Measurements from ENCODE around the gene NRXN2.

NRXN2 gene

GRCh38 chr11:64696045-64696444 is 27.0 kb downstream of the NRXN2 start:
- Histone ChIP-seq H3K4me2 (peak overlapping the region; percentile 96), H3K27ac (peak overlapping the region; percentile 78), H4K20me1 (no peaks in the 10 kb centered on the region), H3K9ac (no peak overlapping the region; the same call in 1 of the 2 replicates), H3K4me3 (no peak overlapping the region), H3K4me1 (peaks cover 61% of the 10 kb centered on the region), H3K27me3 (no peaks in the 10 kb centered on the region), H3K36me3 (no peaks in the 10 kb centered on the region), H3K9me3 (no peaks in the 10 kb centered on the region)
- TF ChIP-seq Cebpa-rat (IDR thresholded peaks at IDR 0.05), result no peak

- peak overlapping the region; percentile 78 for H3K27ac ChIP-seq
- H3K4me2 ChIP-seq, result peak overlapping the region; percentile 96
These were observed 27.4 kb downstream of the NRXN2 start for GRCh38 chr11:64695548-64695947.

GRCh38 chr11:64694821-64695365 is 28.1 kb downstream of the NRXN2 start:
- H3K27me3 ChIP-seq, result no peaks in the 10 kb centered on the region

More at GRCh38 chr11:64695548-64695947, 27.4 kb downstream of the NRXN2 start:
- no peaks in the 10 kb centered on the region for H3K27me3 ChIP-seq
- peak overlapping the region; percentile 39; the same call in 1 of the 2 replicates for H3K4me3 ChIP-seq
- H3K36me3 ChIP-seq, result no peaks in the 10 kb centered on the region
- no peak overlapping the region; the same call in 1 of the 2 replicates for H3K9ac ChIP-seq
- H3K9me3 ChIP-seq, result no peaks in the 10 kb centered on the region
- H3K4me1 ChIP-seq, result peaks cover 66% of the 10 kb centered on the region
- no peak for TF ChIP-seq Cebpa-rat (IDR thresholded peaks at IDR 0.05)
- no peaks in the 10 kb centered on the region for H4K20me1 ChIP-seq

DNA sequence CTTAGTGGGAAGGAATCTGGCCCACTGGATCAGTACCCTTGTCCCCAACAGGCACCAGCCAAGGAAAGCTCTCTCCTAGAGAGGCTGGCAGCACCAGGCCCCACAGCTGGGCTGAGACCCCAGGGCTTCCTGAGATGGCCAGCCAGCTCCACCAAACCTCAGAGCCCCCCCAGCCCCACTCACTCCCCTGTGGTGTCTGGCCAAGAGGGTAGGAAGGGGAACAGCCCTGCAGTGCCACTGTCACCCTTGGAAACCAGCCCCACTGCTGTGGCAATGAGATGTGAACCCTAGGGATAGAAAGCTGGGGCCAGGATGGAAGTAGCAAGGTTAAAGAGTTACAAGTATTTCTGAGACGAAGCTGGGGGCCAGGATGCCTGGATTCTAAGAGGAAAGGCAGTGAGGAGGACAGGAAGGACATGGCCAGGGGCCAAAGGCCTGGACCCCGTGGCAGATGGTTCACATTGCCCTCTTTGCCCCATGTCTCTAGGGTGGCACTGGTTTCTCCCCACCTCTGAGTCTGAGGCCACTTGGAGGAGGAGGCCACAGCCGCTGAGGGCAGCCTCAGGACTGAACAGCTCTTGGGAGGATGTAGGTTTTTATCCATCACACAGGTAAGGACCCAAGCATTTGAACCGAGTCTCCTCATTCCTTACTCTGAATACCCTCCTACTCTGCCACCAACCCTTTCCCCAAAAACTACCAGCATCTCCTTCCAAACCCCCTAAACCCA is 28.8 kb downstream of the NRXN2 start:
- peak overlapping the region; percentile 78 for H3K27ac ChIP-seq
- peak overlapping the region; percentile 96 for H3K4me2 ChIP-seq
- peaks cover 80% of the 10 kb centered on the region for H3K4me1 ChIP-seq
- no peak for TF ChIP-seq Cebpa-rat (IDR thresholded peaks at IDR 0.05)
- H4K20me1 ChIP-seq, result no peaks in the 10 kb centered on the region
- no peaks in the 10 kb centered on the region for H3K27me3 ChIP-seq
- peak overlapping the region; percentile 75 for H3K9ac ChIP-seq
- peak overlapping the region; percentile 47 for H3K4me3 ChIP-seq
- H3K36me3 ChIP-seq, result no peaks in the 10 kb centered on the region
- H3K9me3 ChIP-seq, result no peaks in the 10 kb centered on the region

More at GRCh38 chr11:64694821-64695365, 28.1 kb downstream of the NRXN2 start:
- no peaks in the 10 kb centered on the region for H4K20me1 ChIP-seq
- H3K27ac ChIP-seq, result peak overlapping the region; percentile 78
- no peaks in the 10 kb centered on the region for H3K9me3 ChIP-seq
- H3K9ac ChIP-seq, result peak overlapping the region; percentile 75
- H3K4me2 ChIP-seq, result peak overlapping the region; percentile 96
- no peaks in the 10 kb centered on the region for H3K36me3 ChIP-seq
- peaks cover 73% of the 10 kb centered on the region for H3K4me1 ChIP-seq
- peak overlapping the region; percentile 47 for H3K4me3 ChIP-seq
- TF ChIP-seq Cebpa-rat (IDR thresholded peaks at IDR 0.05), result no peak

- Histone ChIP-seq H3K4me2 (peak overlapping the region; percentile 96), H3K36me3 (no peaks in the 10 kb centered on the region), H3K27me3 (no peaks in the 10 kb centered on the region), H3K27ac (peak overlapping the region; percentile 78), H3K9me3 (no peaks in the 10 kb centered on the region), H3K4me1 (peaks cover 90% of the 10 kb centered on the region), H3K4me3 (peak overlapping the region; percentile 47), H4K20me1 (no peaks in the 10 kb centered on the region), H3K9ac (peak overlapping the region; percentile 75)
- no peak for TF ChIP-seq Cebpa-rat (IDR thresholded peaks at IDR 0.05)
These were observed 30.1 kb downstream of the NRXN2 start for GRCh38 chr11:64692764-64693331.

DNA sequence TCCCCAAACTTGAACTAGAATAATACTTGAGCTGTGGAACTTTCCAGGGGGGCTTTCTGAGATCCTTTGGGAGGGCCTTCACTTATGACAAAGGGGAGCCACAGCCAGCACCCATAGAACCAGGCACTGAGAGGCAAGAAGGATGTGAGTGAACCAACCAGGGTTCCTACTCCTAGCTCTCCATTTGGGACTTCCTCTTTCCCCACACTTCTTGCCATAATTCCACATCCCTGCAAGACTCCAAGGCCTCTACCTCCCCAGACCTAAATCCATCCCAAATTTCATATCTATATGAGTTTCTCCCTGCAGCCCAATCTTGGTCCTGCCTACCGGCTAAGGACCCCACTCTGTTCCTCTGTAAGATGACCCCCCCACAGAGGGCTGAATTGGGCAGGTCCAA is 31.5 kb downstream of the NRXN2 start:
- no peaks in the 10 kb centered on the region for H4K20me1 ChIP-seq
- H3K4me3 ChIP-seq, result no peak overlapping the region
- peak overlapping the region; percentile 96 for H3K4me2 ChIP-seq
- TF ChIP-seq Cebpa-rat (IDR thresholded peaks at IDR 0.05), result no peak
- no peaks in the 10 kb centered on the region for H3K27me3 ChIP-seq
- peak overlapping the region; percentile 86 for H3K27ac ChIP-seq
- no peaks in the 10 kb centered on the region for H3K9me3 ChIP-seq
- no peak overlapping the region for H3K9ac ChIP-seq
- H3K36me3 ChIP-seq, result no peaks in the 10 kb centered on the region
- peaks cover 97% of the 10 kb centered on the region for H3K4me1 ChIP-seq

GRCh38 chr11:64690235-64690634 is 32.8 kb downstream of the NRXN2 start:
- H3K27ac ChIP-seq, result peak overlapping the region; percentile 86
- H3K9me3 ChIP-seq, result no peaks in the 10 kb centered on the region
- no peaks in the 10 kb centered on the region for H4K20me1 ChIP-seq
- H3K4me3 ChIP-seq, result peak overlapping the region; percentile 49
- no peaks in the 10 kb centered on the region for H3K27me3 ChIP-seq
- no peaks in the 10 kb centered on the region for H3K36me3 ChIP-seq
- peaks cover 92% of the 10 kb centered on the region for H3K4me1 ChIP-seq
- H3K4me2 ChIP-seq, result peak overlapping the region; percentile 96
- peak overlapping the region; percentile 74 for H3K9ac ChIP-seq
- no peak for TF ChIP-seq Cebpa-rat (IDR thresholded peaks at IDR 0.05)

- Histone ChIP-seq H3K27ac (peak overlapping the region; percentile 86), H4K20me1 (no peaks in the 10 kb centered on the region), H3K4me2 (peak overlapping the region; percentile 96), H3K27me3 (no peaks in the 10 kb centered on the region), H3K4me1 (peaks cover 75% of the 10 kb centered on the region), H3K36me3 (no peaks in the 10 kb centered on the region), H3K4me3 (peak overlapping the region; percentile 62), H3K9ac (peak overlapping the region; percentile 74), H3K9me3 (no peaks in the 10 kb centered on the region)
- peak; percentile 51; the same call in 1 of the 2 replicates for TF ChIP-seq Cebpa-rat (IDR thresholded peaks at IDR 0.05)
These were observed 34.4 kb downstream of the NRXN2 start for GRCh38 chr11:64688534-64688982.

DNA sequence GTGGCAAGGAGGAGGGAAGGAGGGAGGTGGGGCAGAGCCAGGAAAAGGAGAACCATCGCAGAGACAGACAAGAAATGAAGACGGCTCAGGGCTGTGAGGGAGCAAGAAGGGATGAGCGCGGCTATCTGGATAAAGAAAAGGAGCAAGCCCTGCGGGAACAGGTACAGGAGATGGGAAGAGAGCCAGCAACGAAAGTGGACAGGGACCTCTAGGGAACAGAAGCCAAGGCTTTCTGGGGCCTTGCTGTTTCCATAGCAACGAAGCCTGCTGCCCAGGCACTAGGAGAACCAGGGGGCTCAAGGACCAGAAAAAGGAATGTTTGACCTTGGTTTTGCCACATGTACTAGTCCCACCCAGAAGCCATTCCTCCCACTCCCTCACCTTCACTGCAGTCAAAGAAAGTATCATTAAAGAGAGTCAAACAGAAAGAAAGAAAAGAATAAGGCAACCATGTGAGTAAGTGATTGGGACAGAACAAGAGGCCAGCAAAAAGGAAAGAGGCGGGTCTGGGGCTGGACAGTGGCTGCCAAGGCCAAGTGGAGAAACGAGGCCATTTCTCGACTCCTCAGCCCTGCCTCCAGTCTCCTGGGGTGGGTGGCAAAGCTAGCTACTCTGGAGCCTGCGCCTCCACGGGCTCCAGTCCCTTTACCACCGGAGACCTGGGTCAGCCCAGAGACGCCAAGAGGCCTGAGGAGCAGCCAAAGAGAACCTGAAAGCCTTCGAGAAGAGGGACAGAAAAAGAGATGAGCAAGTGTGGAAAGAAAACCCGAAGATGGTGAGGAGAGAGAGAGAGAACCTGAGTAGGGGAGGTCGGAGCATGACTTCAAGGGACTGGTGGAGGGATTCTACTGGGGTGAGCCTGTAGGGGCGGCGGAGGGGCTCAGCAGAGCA is 35.1 kb downstream of the NRXN2 start:
- Histone ChIP-seq H4K20me1 (no peaks in the 10 kb centered on the region), H3K9ac (peak overlapping the region; percentile 63), H3K36me3 (no peaks in the 10 kb centered on the region), H3K4me1 (peaks cover 69% of the 10 kb centered on the region), H3K9me3 (no peaks in the 10 kb centered on the region), H3K27me3 (no peaks in the 10 kb centered on the region), H3K4me3 (peak overlapping the region; percentile 62), H3K27ac (peak overlapping the region; percentile 86), H3K4me2 (peak overlapping the region; percentile 96)
- no peak for TF ChIP-seq Cebpa-rat (IDR thresholded peaks at IDR 0.05)
